K562 (cell line): ENCODE measurements around the gene NR1H3. TPM values are rescaled to one million over a fixed set of nuclear protein-coding genes. Genes with fewer than 3 reads are reported as not detected.
A peak's percentile ranks its signal among the peaks of the same experiment; 100 is the strongest.

Source experiments
- DMBX1 ChIP-seq: fragments of 250-450 bp; sonication (Bioruptor Pico); IDR thresholded peaks from 2 replicates; pipeline ENCODE4 v1.8.0; 2022; ENCODE audit warnings: inconsistent platforms, mild to moderate bottlenecking, moderate library complexity, borderline replicate concordance
- ETV6 ChIP-seq, 3 experiments: fragments of 150-350 bp in 1 of 3; sonication (generic) in 1 of 3; formaldehyde crosslinking in 1 of 3; IDR thresholded peaks; 2 replicates each; pipeline versions ENCODE4 v1.6.1 to v1.8.0; 2014 to 2022; ENCODE audit warnings: borderline replicate concordance in 2 of 3, low read depth in 2 of 3, antibody characterized with exemption in 1 of 3, low read length in 1 of 3, mild to moderate bottlenecking in 1 of 3, missing genetic modification reagents in 1 of 3
- HDGF ChIP-seq: fragments of 450-650 bp; IDR thresholded peaks from 2 replicates; pipeline ENCODE4 v1.6.1; 2016
- MCM3 ChIP-seq: fragments of 450-650 bp; IDR thresholded peaks from 2 replicates; pipeline ENCODE4 v1.6.1; 2016
- POLR3A ChIP-seq: IDR thresholded peaks from 2 replicates; pipeline ENCODE4 v1.6.1; 2011; ENCODE audit warnings: borderline replicate concordance, mild to moderate bottlenecking, moderate library complexity; ENCODE audit not compliant: insufficient read length, insufficient read depth; ENCODE audit errors: extremely low read depth
- RNF219 ChIP-seq: fragments of 250-450 bp; sonication (Bioruptor Pico); IDR thresholded peaks from 2 replicates; pipeline ENCODE4 v1.5.0; 2022; ENCODE audit warnings: mild to moderate bottlenecking
- SRSF7 ChIP-seq: fragments of 200-400 bp; formaldehyde crosslinking; optimal IDR thresholded peaks from 2 replicates; pipeline ENCODE3; 2017; ENCODE audit warnings: mild to moderate bottlenecking, low read depth, low read length
- ZBTB43 ChIP-seq: sonication (generic); formaldehyde crosslinking; IDR thresholded peaks from 2 replicates; pipeline ENCODE4 v1.8.0; 2023; ENCODE audit warnings: mild to moderate bottlenecking, missing genetic modification reagents
- ZNF121 ChIP-seq: sonication (generic); formaldehyde crosslinking; conservative IDR thresholded peaks from 2 replicates; pipeline ENCODE4 v1.8.0; 2022; ENCODE audit warnings: missing genetic modification reagents
- ZNF41 ChIP-seq: fragments of 250-450 bp; sonication (Bioruptor Pico); conservative IDR thresholded peaks from 2 replicates; pipeline ENCODE4 v1.4.0; 2020; ENCODE audit warnings: mild to moderate bottlenecking
- polyA plus RNA-seq, 8 experiments: library from polyadenylated mRNA; depleted of rRNA in 4 of 8; stranded (reverse) in 5 of 8; unstranded in 3 of 8; fragments of >200 nt; fragmentation: Nextera tagmentation in 2 of 8; fragmentation: Illumina TruSeq in 1 of 8; extraction: Ambion mirVana in 2 of 8; extraction: Trizol in 1 of 8; gene quantifications; 2 replicates each; pipeline versions ENCODE4 v1.2.1 to v1.2.3, GENCODE V29; 2011 to 2014; ENCODE audit warnings: inconsistent platforms in 1 of 8, missing spikeins in 1 of 8
- total RNA-seq, 7 experiments: library from RNA; depleted of rRNA in 6 of 7; stranded (reverse); fragments of >200 nt in 6 of 7; fragmentation: Illumina TruSeq in 2 of 7; extraction: Trizol in 2 of 7; gene quantifications; 2 replicates each; pipeline versions ENCODE4 v1.2.1 to v1.2.3, GENCODE V29; 2011 to 2021; ENCODE audit warnings: low replicate concordance in 1 of 7
- TF ChIP-seq, protein P1 (sequence below), 3 experiments: fragments of 200-800 bp in 1 of 3; sonication (Bioruptor generic) in 1 of 3; sonication (generic) in 1 of 3; formaldehyde crosslinking in 1 of 3; IDR thresholded peaks; 2 replicates each; pipeline versions ENCODE4 v1.6.1 to v1.8.0; 2016 to 2022; ENCODE audit warnings: mild to moderate bottlenecking in 2 of 3, missing compliant biosample characterization in 2 of 3, missing genetic modification characterization in 2 of 3, missing genetic modification reagents in 1 of 3
- TF ChIP-seq, protein P2 (sequence below): sonication (generic); formaldehyde crosslinking; IDR thresholded peaks from 2 replicates; pipeline ENCODE4 v1.8.1; 2023; ENCODE audit warnings: missing genetic modification reagents, mild to moderate bottlenecking, borderline replicate concordance
- TF ChIP-seq, protein P3 (sequence below): sonication (generic); IDR thresholded peaks from 2 replicates; pipeline ENCODE4 v1.6.1; 2016
- TF ChIP-seq, protein P4 (sequence below): fragments of 250-450 bp; sonication (Bioruptor Pico); IDR thresholded peaks from 2 replicates; pipeline ENCODE4 v1.5.0; 2020; ENCODE audit warnings: mild to moderate bottlenecking

The NR1H3 gene
- total and polyA plus RNA-seq, 9 of the 15 experiments (the other 6 are each of a cell fraction or from before 2014, with no cell fraction given) = 8.2 to 26.0 (median 11.9) TPM

DNA sequence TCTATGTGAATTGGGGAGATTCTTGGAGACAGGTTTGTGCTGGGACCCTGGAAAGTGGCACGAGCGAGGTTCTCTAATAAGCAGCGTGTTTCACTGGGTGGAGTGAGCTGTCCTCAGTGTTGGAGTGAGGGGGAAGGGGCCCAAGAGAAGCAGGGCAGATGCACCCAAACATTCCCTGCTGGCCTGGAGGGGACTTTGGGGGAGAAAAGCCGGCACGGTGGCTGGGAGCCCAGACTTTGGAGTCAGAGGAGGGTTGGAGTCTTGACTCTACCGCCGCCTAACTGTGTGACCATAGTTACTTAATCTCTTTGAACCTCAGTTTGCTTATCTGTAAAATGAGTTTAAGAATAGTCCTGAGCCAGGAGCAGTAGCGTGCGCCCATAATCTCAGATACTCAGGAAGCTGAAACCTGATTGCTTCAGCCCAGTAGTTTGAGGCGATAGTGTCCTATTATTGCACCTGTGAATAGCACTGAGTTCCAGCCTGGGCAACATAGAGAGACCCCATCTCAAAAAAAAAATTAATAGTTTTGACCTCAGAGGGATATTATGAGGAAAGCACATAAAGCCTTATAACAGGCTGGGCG is 614 bp downstream of the NR1H3 start (continued):
- no peak for TF ChIP-seq DMBX1
- no peak for TF ChIP-seq POLR3A
- no peak for TF ChIP-seq ZBTB43
- peak; percentile 90 for TF ChIP-seq ZNF121 (CRISPR knock-in tag)
- no peak for TF ChIP-seq SRSF7
- TF ChIP-seq, protein P1, sequence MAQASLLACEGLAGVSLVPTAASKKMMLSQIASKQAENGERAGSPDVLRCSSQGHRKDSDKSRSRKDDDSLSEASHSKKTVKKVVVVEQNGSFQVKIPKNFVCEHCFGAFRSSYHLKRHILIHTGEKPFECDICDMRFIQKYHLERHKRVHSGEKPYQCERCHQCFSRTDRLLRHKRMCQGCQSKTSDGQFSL (CRISPR knock-in tag; IDR thresholded peaks at IDR 0.05) = no peak
- TF ChIP-seq, protein P1 (tag; IDR thresholded peaks at IDR 0.05) = no peak
- no peak for TF ChIP-seq HDGF
- TF ChIP-seq, protein P2, sequence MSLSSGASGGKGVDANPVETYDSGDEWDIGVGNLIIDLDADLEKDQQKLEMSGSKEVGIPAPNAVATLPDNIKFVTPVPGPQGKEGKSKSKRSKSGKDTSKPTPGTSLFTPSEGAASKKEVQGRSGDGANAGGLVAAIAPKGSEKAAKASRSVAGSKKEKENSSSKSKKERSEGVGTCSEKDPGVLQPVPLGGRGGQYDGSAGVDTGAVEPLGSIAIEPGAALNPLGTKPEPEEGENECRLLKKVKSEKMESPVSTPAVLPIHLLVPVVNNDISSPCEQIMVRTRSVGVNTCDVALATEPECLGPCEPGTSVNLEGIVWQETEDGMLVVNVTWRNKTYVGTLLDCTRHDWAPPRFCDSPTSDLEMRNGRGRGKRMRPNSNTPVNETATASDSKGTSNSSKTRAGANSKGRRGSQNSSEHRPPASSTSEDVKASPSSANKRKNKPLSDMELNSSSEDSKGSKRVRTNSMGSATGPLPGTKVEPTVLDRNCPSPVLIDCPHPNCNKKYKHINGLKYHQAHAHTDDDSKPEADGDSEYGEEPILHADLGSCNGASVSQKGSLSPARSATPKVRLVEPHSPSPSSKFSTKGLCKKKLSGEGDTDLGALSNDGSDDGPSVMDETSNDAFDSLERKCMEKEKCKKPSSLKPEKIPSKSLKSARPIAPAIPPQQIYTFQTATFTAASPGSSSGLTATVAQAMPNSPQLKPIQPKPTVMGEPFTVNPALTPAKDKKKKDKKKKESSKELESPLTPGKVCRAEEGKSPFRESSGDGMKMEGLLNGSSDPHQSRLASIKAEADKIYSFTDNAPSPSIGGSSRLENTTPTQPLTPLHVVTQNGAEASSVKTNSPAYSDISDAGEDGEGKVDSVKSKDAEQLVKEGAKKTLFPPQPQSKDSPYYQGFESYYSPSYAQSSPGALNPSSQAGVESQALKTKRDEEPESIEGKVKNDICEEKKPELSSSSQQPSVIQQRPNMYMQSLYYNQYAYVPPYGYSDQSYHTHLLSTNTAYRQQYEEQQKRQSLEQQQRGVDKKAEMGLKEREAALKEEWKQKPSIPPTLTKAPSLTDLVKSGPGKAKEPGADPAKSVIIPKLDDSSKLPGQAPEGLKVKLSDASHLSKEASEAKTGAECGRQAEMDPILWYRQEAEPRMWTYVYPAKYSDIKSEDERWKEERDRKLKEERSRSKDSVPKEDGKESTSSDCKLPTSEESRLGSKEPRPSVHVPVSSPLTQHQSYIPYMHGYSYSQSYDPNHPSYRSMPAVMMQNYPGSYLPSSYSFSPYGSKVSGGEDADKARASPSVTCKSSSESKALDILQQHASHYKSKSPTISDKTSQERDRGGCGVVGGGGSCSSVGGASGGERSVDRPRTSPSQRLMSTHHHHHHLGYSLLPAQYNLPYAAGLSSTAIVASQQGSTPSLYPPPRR (CRISPR knock-in tag) = no peak
- TF ChIP-seq ZNF41 = no peak
- no peak for TF ChIP-seq ETV6 (IDR thresholded peaks at IDR 0.05; ENCODE audit: borderline replicate concordance in 1 of 2, low read depth in 2 of 2, low read length in 1 of 2)
- TF ChIP-seq ETV6 (CRISPR knock-in tag; IDR thresholded peaks at IDR 0.05; ENCODE audit: borderline replicate concordance) = no peak
- no peak for TF ChIP-seq MCM3
- no peak for TF ChIP-seq RNF219 (CRISPR knock-in tag)
- TF ChIP-seq, protein P3, sequence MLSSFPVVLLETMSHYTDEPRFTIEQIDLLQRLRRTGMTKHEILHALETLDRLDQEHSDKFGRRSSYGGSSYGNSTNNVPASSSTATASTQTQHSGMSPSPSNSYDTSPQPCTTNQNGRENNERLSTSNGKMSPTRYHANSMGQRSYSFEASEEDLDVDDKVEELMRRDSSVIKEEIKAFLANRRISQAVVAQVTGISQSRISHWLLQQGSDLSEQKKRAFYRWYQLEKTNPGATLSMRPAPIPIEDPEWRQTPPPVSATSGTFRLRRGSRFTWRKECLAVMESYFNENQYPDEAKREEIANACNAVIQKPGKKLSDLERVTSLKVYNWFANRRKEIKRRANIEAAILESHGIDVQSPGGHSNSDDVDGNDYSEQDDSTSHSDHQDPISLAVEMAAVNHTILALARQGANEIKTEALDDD = no peak
- TF ChIP-seq, protein P4, sequence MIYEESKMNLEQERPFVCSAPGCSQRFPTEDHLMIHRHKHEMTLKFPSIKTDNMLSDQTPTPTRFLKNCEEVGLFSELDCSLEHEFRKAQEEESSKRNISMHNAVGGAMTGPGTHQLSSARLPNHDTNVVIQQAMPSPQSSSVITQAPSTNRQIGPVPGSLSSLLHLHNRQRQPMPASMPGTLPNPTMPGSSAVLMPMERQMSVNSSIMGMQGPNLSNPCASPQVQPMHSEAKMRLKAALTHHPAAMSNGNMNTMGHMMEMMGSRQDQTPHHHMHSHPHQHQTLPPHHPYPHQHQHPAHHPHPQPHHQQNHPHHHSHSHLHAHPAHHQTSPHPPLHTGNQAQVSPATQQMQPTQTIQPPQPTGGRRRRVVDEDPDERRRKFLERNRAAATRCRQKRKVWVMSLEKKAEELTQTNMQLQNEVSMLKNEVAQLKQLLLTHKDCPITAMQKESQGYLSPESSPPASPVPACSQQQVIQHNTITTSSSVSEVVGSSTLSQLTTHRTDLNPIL (CRISPR knock-in tag) = no peak
